ENCODE measurements around the gene IRF4.

IRF4 gene

DNA sequence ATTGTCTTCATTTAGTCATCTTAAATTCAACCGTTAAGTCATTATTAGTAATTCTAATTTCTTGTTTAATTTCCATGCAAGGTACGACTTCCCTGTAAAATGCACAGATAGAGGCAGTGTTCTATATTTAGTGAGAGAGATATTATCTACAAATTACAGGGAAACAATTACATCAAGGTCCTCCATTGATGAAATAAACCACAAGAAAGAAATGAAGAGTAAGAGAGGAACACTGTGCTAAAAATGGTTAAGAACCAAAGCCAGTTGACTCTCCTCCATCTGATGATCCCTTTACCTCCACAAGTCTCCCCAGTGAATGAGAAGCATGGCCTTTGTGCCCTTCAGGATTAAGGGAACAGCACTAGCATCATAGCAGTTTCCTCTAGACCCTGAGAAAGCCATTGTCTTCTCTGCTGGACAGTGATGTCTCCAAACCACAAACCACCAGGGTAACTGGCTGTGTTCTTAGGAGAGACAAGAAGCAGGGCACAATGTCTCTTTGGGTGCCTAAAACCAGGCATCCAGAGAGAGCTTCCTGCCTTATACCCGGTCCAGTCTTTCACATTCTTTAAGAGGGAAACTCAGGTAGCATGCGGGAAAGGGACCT is 38.1 kb downstream of the IRF4 start:
- Histone ChIP-seq H3K4me1 (ENCODE audit: insufficient read depth, insufficient read length) (no peaks in the 10 kb centered on the region), H3K9me3 (ENCODE audit: insufficient read depth, low read length) (peaks cover 7% of the 10 kb centered on the region; the same call in 1 of the 2 replicates), H3K27me3 (ENCODE audit: insufficient read depth, insufficient read length) (no peaks in the 10 kb centered on the region), H3K9ac (ENCODE audit: insufficient read length, low read depth) (no peak overlapping the region), H3K4me3 (ENCODE audit: insufficient read length, low read depth) (no peak overlapping the region), H3K36me3 (ENCODE audit: insufficient read depth, insufficient read length, low read length) (no peaks in the 10 kb centered on the region)
- no peak for TF ChIP-seq ZNF274 (IDR thresholded peaks at IDR 0.05; ENCODE audit: low read depth, low read length)
- no peak for TF ChIP-seq YY1 (IDR thresholded peaks at IDR 0.05; ENCODE audit: insufficient read depth, insufficient read length)
- TF ChIP-seq SUZ12 (IDR thresholded peaks at IDR 0.05; ENCODE audit: extremely low read depth, insufficient read depth, insufficient read length) = no peak
- no peak for DNase-seq (ENCODE audit: low read depth, low spot score)

GRCh38 chr6:431504-431903 is 40.0 kb downstream of the IRF4 start:
- Histone ChIP-seq H3K36me3 (ENCODE audit: insufficient read depth, insufficient read length, low read length) (no peaks in the 10 kb centered on the region), H3K9ac (ENCODE audit: insufficient read length, low read depth) (no peak overlapping the region), H3K4me3 (ENCODE audit: insufficient read length, low read depth) (no peak overlapping the region), H3K4me1 (ENCODE audit: insufficient read depth, insufficient read length) (no peaks in the 10 kb centered on the region), H3K27me3 (ENCODE audit: insufficient read depth, insufficient read length) (no peaks in the 10 kb centered on the region), H3K9me3 (ENCODE audit: insufficient read depth, low read length) (peaks cover 19% of the 10 kb centered on the region; the same call in 1 of the 2 replicates)
- no peak for DNase-seq (ENCODE audit: low read depth, low spot score)
- TF ChIP-seq SUZ12 (IDR thresholded peaks at IDR 0.05; ENCODE audit: extremely low read depth, insufficient read depth, insufficient read length) (no peak), ZNF274 (IDR thresholded peaks at IDR 0.05; ENCODE audit: low read depth, low read length) (no peak), YY1 (IDR thresholded peaks at IDR 0.05; ENCODE audit: insufficient read depth, insufficient read length) (no peak)

- DNase-seq (ENCODE audit: low read depth, low spot score) = no peak
- H3K4me3 ChIP-seq (ENCODE audit: insufficient read length, low read depth) = no peak overlapping the region
- no peaks in the 10 kb centered on the region for H3K36me3 ChIP-seq (ENCODE audit: insufficient read depth, insufficient read length, low read length)
- no peaks in the 10 kb centered on the region for H3K4me1 ChIP-seq (ENCODE audit: insufficient read depth, insufficient read length)
- H3K9me3 ChIP-seq (ENCODE audit: insufficient read depth, low read length) = peaks cover 15% of the 10 kb centered on the region; the same call in 1 of the 2 replicates
- no peaks in the 10 kb centered on the region for H3K27me3 ChIP-seq (ENCODE audit: insufficient read depth, insufficient read length)
- TF ChIP-seq ZNF274 (IDR thresholded peaks at IDR 0.05; ENCODE audit: low read depth, low read length) (no peak), YY1 (IDR thresholded peaks at IDR 0.05; ENCODE audit: insufficient read depth, insufficient read length) (no peak), SUZ12 (IDR thresholded peaks at IDR 0.05; ENCODE audit: extremely low read depth, insufficient read depth, insufficient read length) (no peak)
- no peak overlapping the region for H3K9ac ChIP-seq (ENCODE audit: insufficient read length, low read depth)
Measured at GRCh38 chr6:431986-432385, 40.4 kb downstream of the IRF4 start.

GRCh38 chr6:434051-434705 is 42.6 kb downstream of the IRF4 start:
- Histone ChIP-seq H3K36me3 (ENCODE audit: insufficient read depth, insufficient read length, low read length) (no peaks in the 10 kb centered on the region), H3K27me3 (ENCODE audit: insufficient read depth, insufficient read length) (no peaks in the 10 kb centered on the region), H3K4me1 (ENCODE audit: insufficient read depth, insufficient read length) (no peaks in the 10 kb centered on the region), H3K9ac (ENCODE audit: insufficient read length, low read depth) (no peak overlapping the region), H3K9me3 (ENCODE audit: insufficient read depth, low read length) (peaks cover 12% of the 10 kb centered on the region; the same call in 1 of the 2 replicates), H3K4me3 (ENCODE audit: insufficient read length, low read depth) (no peak overlapping the region)
- TF ChIP-seq ZNF274 (IDR thresholded peaks at IDR 0.05; ENCODE audit: low read depth, low read length) (no peak), SUZ12 (IDR thresholded peaks at IDR 0.05; ENCODE audit: extremely low read depth, insufficient read depth, insufficient read length) (no peak), YY1 (IDR thresholded peaks at IDR 0.05; ENCODE audit: insufficient read depth, insufficient read length) (no peak)
- DNase-seq (ENCODE audit: low read depth, low spot score) = no peak

DNA sequence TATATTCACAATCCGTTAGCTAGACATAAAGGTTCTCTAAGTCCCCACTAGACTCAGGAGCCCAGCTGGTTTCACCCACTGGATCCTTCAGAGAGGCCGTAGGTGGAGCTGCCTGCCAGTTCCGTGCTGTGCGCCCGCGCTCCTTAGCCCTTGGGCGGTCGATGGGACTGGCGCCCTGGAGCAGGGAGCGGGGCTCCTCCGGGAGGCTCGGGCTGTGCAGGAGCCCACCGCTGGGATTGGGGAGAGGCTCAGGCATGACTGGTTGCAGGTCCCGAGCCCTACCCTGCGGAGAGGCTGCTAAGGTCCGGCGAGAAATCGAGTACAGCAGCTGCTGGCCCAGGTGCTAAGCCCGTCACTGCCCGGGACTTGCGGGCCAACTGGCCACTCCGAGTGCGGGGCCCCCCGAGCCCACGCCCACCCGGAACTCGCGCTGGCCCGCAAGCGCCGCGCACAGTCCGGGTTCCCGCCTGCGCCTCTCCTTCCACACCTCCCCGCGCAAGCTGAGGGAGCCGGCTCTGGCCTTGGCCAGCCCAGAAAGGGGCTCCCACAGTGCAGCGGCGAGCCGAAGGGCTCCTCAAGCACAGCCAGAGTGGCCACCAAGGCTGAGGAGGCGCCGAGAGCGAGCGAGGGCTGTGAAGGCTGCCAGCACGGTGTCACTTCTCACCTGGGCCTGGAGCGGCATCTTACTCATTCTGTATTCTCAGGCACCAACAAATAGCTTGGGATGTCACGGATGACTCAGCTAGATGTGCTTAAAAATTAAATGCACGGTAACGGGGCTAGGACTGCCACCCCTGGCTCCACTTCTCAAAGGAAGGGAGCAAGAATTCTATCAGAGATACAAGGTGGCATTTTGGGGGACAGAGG is 44.1 kb downstream of the IRF4 start:
- no peak for DNase-seq (ENCODE audit: low read depth, low spot score)
- Histone ChIP-seq H3K4me1 (ENCODE audit: insufficient read depth, insufficient read length) (no peaks in the 10 kb centered on the region), H3K27me3 (ENCODE audit: insufficient read depth, insufficient read length) (no peaks in the 10 kb centered on the region), H3K36me3 (ENCODE audit: insufficient read depth, insufficient read length, low read length) (no peaks in the 10 kb centered on the region), H3K9ac (ENCODE audit: insufficient read length, low read depth) (no peak overlapping the region), H3K9me3 (ENCODE audit: insufficient read depth, low read length) (peaks cover 12% of the 10 kb centered on the region; the same call in 1 of the 2 replicates), H3K4me3 (ENCODE audit: insufficient read length, low read depth) (no peak overlapping the region)
- TF ChIP-seq ZNF274 (IDR thresholded peaks at IDR 0.05; ENCODE audit: low read depth, low read length) = no peak
- no peak for TF ChIP-seq SUZ12 (IDR thresholded peaks at IDR 0.05; ENCODE audit: extremely low read depth, insufficient read depth, insufficient read length)
- no peak for TF ChIP-seq YY1 (IDR thresholded peaks at IDR 0.05; ENCODE audit: insufficient read depth, insufficient read length)

DNA sequence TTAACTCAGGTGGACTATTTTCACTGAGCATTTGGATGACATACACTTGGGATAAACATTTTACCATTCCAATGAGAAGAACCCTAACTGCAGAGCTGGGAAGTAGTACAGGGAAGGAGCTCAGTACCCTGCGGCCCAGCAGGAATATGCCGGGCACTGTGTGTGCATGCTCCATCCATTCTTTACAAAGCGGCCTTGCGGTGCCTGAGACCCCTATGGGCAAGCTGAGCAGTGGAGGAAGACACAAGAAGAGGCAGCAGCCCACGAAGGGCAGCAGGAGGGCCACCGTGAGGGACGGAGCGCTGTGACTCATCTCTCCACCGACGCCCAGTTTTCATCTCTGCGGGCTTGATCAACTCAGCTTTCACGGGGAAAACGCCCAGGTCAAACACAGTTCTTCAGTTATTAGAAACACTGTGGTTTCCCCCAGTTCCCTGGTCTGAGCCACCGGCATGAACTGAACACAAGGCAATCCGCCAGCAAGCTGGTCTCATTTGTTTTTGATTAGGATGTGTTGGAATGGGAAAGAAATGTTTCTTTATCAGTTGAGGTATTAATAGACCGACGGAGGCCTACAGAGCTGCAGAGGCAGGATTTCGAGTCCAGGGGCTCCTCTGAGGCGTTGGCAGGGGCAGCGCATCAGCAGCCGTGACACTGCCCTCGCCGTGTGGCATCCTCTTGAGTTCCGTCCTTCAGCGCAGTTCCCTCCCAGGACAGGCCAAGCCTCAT is 44.9 kb downstream of the IRF4 start:
- no peaks in the 10 kb centered on the region for H3K36me3 ChIP-seq (ENCODE audit: insufficient read depth, insufficient read length, low read length)
- peaks cover 12% of the 10 kb centered on the region; the same call in 1 of the 2 replicates for H3K9me3 ChIP-seq (ENCODE audit: insufficient read depth, low read length)
- no peaks in the 10 kb centered on the region for H3K4me1 ChIP-seq (ENCODE audit: insufficient read depth, insufficient read length)
- no peak for DNase-seq (ENCODE audit: low read depth, low spot score)
- no peak overlapping the region for H3K9ac ChIP-seq (ENCODE audit: insufficient read length, low read depth)
- no peaks in the 10 kb centered on the region for H3K27me3 ChIP-seq (ENCODE audit: insufficient read depth, insufficient read length)
- no peak overlapping the region for H3K4me3 ChIP-seq (ENCODE audit: insufficient read length, low read depth)
- TF ChIP-seq SUZ12 (IDR thresholded peaks at IDR 0.05; ENCODE audit: extremely low read depth, insufficient read depth, insufficient read length) = no peak
- TF ChIP-seq YY1 (IDR thresholded peaks at IDR 0.05; ENCODE audit: insufficient read depth, insufficient read length) = no peak
- TF ChIP-seq ZNF274 (IDR thresholded peaks at IDR 0.05; ENCODE audit: low read depth, low read length) = no peak
